ENCODE measurements around the gene FARP2.

FARP2 gene

GRCh38 chr2:241507430-241508239 is 151.6 kb downstream of the FARP2 start:
- peaks cover 19% of the 10 kb centered on the region for H3K4me1 ChIP-seq (ENCODE audit: insufficient read depth, insufficient read length)
- peak overlapping the region; percentile 97 for H3K9ac ChIP-seq (ENCODE audit: insufficient read length, low read depth)
- peak overlapping the region; percentile 96 for H3K4me3 ChIP-seq (ENCODE audit: insufficient read length, low read depth)
- H3K27me3 ChIP-seq (ENCODE audit: insufficient read depth, insufficient read length), result peaks cover 3% of the 10 kb centered on the region
- no peaks in the 10 kb centered on the region for H3K9me3 ChIP-seq (ENCODE audit: insufficient read depth, low read length)
- H3K36me3 ChIP-seq (ENCODE audit: insufficient read depth, insufficient read length, low read length), result peaks cover 44% of the 10 kb centered on the region
- TF ChIP-seq SUZ12 (IDR thresholded peaks at IDR 0.05; ENCODE audit: extremely low read depth, insufficient read depth, insufficient read length), result no peak
- TF ChIP-seq YY1 (IDR thresholded peaks at IDR 0.05; ENCODE audit: insufficient read depth, insufficient read length), result no peak
- no peak for TF ChIP-seq ZNF274 (IDR thresholded peaks at IDR 0.05; ENCODE audit: low read depth, low read length)
- no peak for DNase-seq (ENCODE audit: low read depth, low spot score)

GRCh38 chr2:241508240-241509154 is 152.4 kb downstream of the FARP2 start, which contains the start of gene STK25:
STK25 (minus strand) TSS chr2:241508584; CDS start chr2:241508035, 549 bp downstream.
- Histone ChIP-seq H3K9me3 (ENCODE audit: insufficient read depth, low read length) (no peaks in the 10 kb centered on the region), H3K4me3 (ENCODE audit: insufficient read length, low read depth) (peak within 1 kb of the TSS; percentile 96), H3K9ac (ENCODE audit: insufficient read length, low read depth) (peak within 1 kb of the TSS; percentile 97), H3K4me1 (ENCODE audit: insufficient read depth, insufficient read length) (peaks cover 19% of the 10 kb centered on the region), H3K36me3 (ENCODE audit: insufficient read depth, insufficient read length, low read length) (peaks cover 40% of the 10 kb centered on the region), H3K27me3 (ENCODE audit: insufficient read depth, insufficient read length) (peaks cover 3% of the 10 kb centered on the region)
- peak; percentile 98 for DNase-seq (ENCODE audit: low read depth, low spot score)
- TF ChIP-seq YY1 (IDR thresholded peaks at IDR 0.05; ENCODE audit: insufficient read depth, insufficient read length), result no peak
- TF ChIP-seq ZNF274 (IDR thresholded peaks at IDR 0.05; ENCODE audit: low read depth, low read length), result no peak
- no peak for TF ChIP-seq SUZ12 (IDR thresholded peaks at IDR 0.05; ENCODE audit: extremely low read depth, insufficient read depth, insufficient read length)

GRCh38 chr2:241509155-241509784 is 153.2 kb downstream of the FARP2 start:
- H3K4me3 ChIP-seq (ENCODE audit: insufficient read length, low read depth), result peak overlapping the region; percentile 96
- TF ChIP-seq ZNF274 (IDR thresholded peaks at IDR 0.05; ENCODE audit: low read depth, low read length), result no peak
- TF ChIP-seq SUZ12 (IDR thresholded peaks at IDR 0.05; ENCODE audit: extremely low read depth, insufficient read depth, insufficient read length), result no peak
- no peak for TF ChIP-seq YY1 (IDR thresholded peaks at IDR 0.05; ENCODE audit: insufficient read depth, insufficient read length)
- H3K27me3 ChIP-seq (ENCODE audit: insufficient read depth, insufficient read length), result peaks cover 3% of the 10 kb centered on the region
- no peak for DNase-seq (ENCODE audit: low read depth, low spot score)
- H3K9me3 ChIP-seq (ENCODE audit: insufficient read depth, low read length), result no peaks in the 10 kb centered on the region
- H3K4me1 ChIP-seq (ENCODE audit: insufficient read depth, insufficient read length), result peaks cover 19% of the 10 kb centered on the region
- H3K9ac ChIP-seq (ENCODE audit: insufficient read length, low read depth), result peak overlapping the region; percentile 58
- H3K36me3 ChIP-seq (ENCODE audit: insufficient read depth, insufficient read length, low read length), result peaks cover 32% of the 10 kb centered on the region

- peaks cover 3% of the 10 kb centered on the region for H3K27me3 ChIP-seq (ENCODE audit: insufficient read depth, insufficient read length)
- no peaks in the 10 kb centered on the region for H3K9me3 ChIP-seq (ENCODE audit: insufficient read depth, low read length)
- H3K4me3 ChIP-seq (ENCODE audit: insufficient read length, low read depth), result no peak overlapping the region
- peaks cover 5% of the 10 kb centered on the region for H3K4me1 ChIP-seq (ENCODE audit: insufficient read depth, insufficient read length)
- no peak overlapping the region for H3K9ac ChIP-seq (ENCODE audit: insufficient read length, low read depth)
- peaks cover 15% of the 10 kb centered on the region for H3K36me3 ChIP-seq (ENCODE audit: insufficient read depth, insufficient read length, low read length)
- DNase-seq (ENCODE audit: low read depth, low spot score), result no peak
- TF ChIP-seq ZNF274 (IDR thresholded peaks at IDR 0.05; ENCODE audit: low read depth, low read length), result no peak
- no peak for TF ChIP-seq YY1 (IDR thresholded peaks at IDR 0.05; ENCODE audit: insufficient read depth, insufficient read length)
- no peak for TF ChIP-seq SUZ12 (IDR thresholded peaks at IDR 0.05; ENCODE audit: extremely low read depth, insufficient read depth, insufficient read length)
Observed at GRCh38 chr2:241511091-241511741, 155.1 kb downstream of the FARP2 start.

- no peak overlapping the region for H3K9ac ChIP-seq (ENCODE audit: insufficient read length, low read depth)
- peaks cover 5% of the 10 kb centered on the region for H3K36me3 ChIP-seq (ENCODE audit: insufficient read depth, insufficient read length, low read length)
- TF ChIP-seq SUZ12 (IDR thresholded peaks at IDR 0.05; ENCODE audit: extremely low read depth, insufficient read depth, insufficient read length) (no peak), ZNF274 (IDR thresholded peaks at IDR 0.05; ENCODE audit: low read depth, low read length) (no peak), YY1 (IDR thresholded peaks at IDR 0.05; ENCODE audit: insufficient read depth, insufficient read length) (no peak)
- no peak for DNase-seq (ENCODE audit: low read depth, low spot score)
- peaks cover under 1% of the 10 kb centered on the region for H3K27me3 ChIP-seq (ENCODE audit: insufficient read depth, insufficient read length)
- H3K4me1 ChIP-seq (ENCODE audit: insufficient read depth, insufficient read length), result no peaks in the 10 kb centered on the region
- H3K4me3 ChIP-seq (ENCODE audit: insufficient read length, low read depth), result no peak overlapping the region
- no peaks in the 10 kb centered on the region for H3K9me3 ChIP-seq (ENCODE audit: insufficient read depth, low read length)
Observed at GRCh38 chr2:241514553-241514952, 158.5 kb downstream of the FARP2 start.

- Histone ChIP-seq H3K9ac (ENCODE audit: insufficient read length, low read depth) (no peak overlapping the region), H3K36me3 (ENCODE audit: insufficient read depth, insufficient read length, low read length) (peaks cover 5% of the 10 kb centered on the region), H3K9me3 (ENCODE audit: insufficient read depth, low read length) (no peaks in the 10 kb centered on the region), H3K4me1 (ENCODE audit: insufficient read depth, insufficient read length) (no peaks in the 10 kb centered on the region), H3K4me3 (ENCODE audit: insufficient read length, low read depth) (no peak overlapping the region), H3K27me3 (ENCODE audit: insufficient read depth, insufficient read length) (no peaks in the 10 kb centered on the region)
- TF ChIP-seq YY1 (IDR thresholded peaks at IDR 0.05; ENCODE audit: insufficient read depth, insufficient read length) (no peak), ZNF274 (IDR thresholded peaks at IDR 0.05; ENCODE audit: low read depth, low read length) (no peak), SUZ12 (IDR thresholded peaks at IDR 0.05; ENCODE audit: extremely low read depth, insufficient read depth, insufficient read length) (no peak)
- no peak for DNase-seq (ENCODE audit: low read depth, low spot score)
Observed at GRCh38 chr2:241514986-241515737, 159.1 kb downstream of the FARP2 start.

Data from NT2/D1 (cell line).